Mammary epithelial cell (primary cell): ENCODE data around the gene CALM1.

Experiments
- EZH2 ChIP-seq: IDR thresholded peaks from 2 replicates; pipeline ENCODE4 v1.6.1; 2012; ENCODE audit warnings: low read length, inconsistent platforms, borderline replicate concordance
- TF ChIP-seq, protein P1 (sequence below), 2 donors: IDR thresholded peaks in 1 of 2; conservative IDR thresholded peaks in 1 of 2; 2 replicates each; pipeline ENCODE4 v1.5.1; 2011 to 2012; ENCODE audit warnings: inconsistent platforms in 2 of 2, low read length in 2 of 2, mild to moderate bottlenecking in 2 of 2, control low read depth in 1 of 2, low read depth in 1 of 2; ENCODE audit not compliant: insufficient read depth in 1 of 2; ENCODE audit errors: extremely low read depth in 1 of 2

- TF ChIP-seq, protein P1, sequence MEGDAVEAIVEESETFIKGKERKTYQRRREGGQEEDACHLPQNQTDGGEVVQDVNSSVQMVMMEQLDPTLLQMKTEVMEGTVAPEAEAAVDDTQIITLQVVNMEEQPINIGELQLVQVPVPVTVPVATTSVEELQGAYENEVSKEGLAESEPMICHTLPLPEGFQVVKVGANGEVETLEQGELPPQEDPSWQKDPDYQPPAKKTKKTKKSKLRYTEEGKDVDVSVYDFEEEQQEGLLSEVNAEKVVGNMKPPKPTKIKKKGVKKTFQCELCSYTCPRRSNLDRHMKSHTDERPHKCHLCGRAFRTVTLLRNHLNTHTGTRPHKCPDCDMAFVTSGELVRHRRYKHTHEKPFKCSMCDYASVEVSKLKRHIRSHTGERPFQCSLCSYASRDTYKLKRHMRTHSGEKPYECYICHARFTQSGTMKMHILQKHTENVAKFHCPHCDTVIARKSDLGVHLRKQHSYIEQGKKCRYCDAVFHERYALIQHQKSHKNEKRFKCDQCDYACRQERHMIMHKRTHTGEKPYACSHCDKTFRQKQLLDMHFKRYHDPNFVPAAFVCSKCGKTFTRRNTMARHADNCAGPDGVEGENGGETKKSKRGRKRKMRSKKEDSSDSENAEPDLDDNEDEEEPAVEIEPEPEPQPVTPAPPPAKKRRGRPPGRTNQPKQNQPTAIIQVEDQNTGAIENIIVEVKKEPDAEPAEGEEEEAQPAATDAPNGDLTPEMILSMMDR (conservative IDR thresholded peaks at IDR 0.05 in 1 of 2, IDR thresholded peaks at IDR 0.05 in 1 of 2; ENCODE audit: extremely low read depth in 1 of 2, insufficient read depth in 1 of 2, low read depth in 1 of 2, low read length in 2 of 2), result no peak
- no peak for TF ChIP-seq EZH2
Observed at GRCh38 chr14:90453401-90453951, 56.6 kb downstream of the CALM1 start.
